Tibial nerve (tissue), 4 donors: ENCODE measurements around the gene EIF1AD. TPM values are rescaled to one million over a fixed set of nuclear protein-coding genes. Genes with fewer than 3 reads are reported as not detected.

Source experiments
- DNase-seq, 2 donors: peaks; one replicate each; pipeline ENCODE4 v3.0.0-alpha.2; 2019; ENCODE audit warnings: low spot score in 2 of 2
- H3K27ac ChIP-seq, 4 donors: fragments of 200-600 bp; sonication (generic) in 3 of 4; one replicate each; pipeline ENCODE4 v1.5.1; 2017 to 2019; ENCODE audit warnings: mild to moderate bottlenecking in 1 of 4
- H3K27me3 ChIP-seq, 2 donors: fragments of 200-600 bp; sonication (generic) in 1 of 2; one replicate each; pipeline versions ENCODE4 v1.5.1 to v1.6.0; 2017 to 2019
- H3K36me3 ChIP-seq, 3 donors: fragments of 200-600 bp; sonication (generic); one replicate each; pipeline ENCODE4 v1.5.1; 2018 to 2019
- H3K4me1 ChIP-seq, 4 donors: fragments of 200-600 bp; sonication (generic) in 3 of 4; one replicate each; pipeline ENCODE4 v1.5.1; 2017 to 2019
- H3K4me3 ChIP-seq, 4 donors: fragments of 200-600 bp; sonication (generic) in 3 of 4; one replicate each; pipeline ENCODE4 v1.5.1; 2017 to 2019; ENCODE audit warnings: mild to moderate bottlenecking in 1 of 4, moderate library complexity in 1 of 4
- H3K9me3 ChIP-seq, 4 donors: fragments of 200-600 bp; sonication (generic) in 3 of 4; one replicate each; pipeline ENCODE4 v1.5.1; 2017 to 2019
- EP300 ChIP-seq, 2 donors: sonication (generic); formaldehyde crosslinking; IDR thresholded peaks; one replicate each; pipeline ENCODE4 v1.6.1; 2017; ENCODE audit warnings: antibody characterized with exemption in 2 of 2, mild to moderate bottlenecking in 1 of 2
- POLR2A ChIP-seq, 2 donors: fragments of 450-650 bp; IDR thresholded peaks; one replicate each; pipeline ENCODE4 v1.6.1; 2017; ENCODE audit warnings: antibody characterized with exemption in 2 of 2, mild to moderate bottlenecking in 2 of 2, moderate library complexity in 2 of 2
- WGBS, 2 donors: methylation state at CpG; one replicate each; pipeline ENCODE4 v1.1.5; 2018; 5-methylcytosine and 5-hydroxymethylcytosine counted together
- total RNA-seq, 4 donors: library from RNA; depleted of rRNA; stranded (reverse); fragments of >200 nt; gene quantifications; one replicate each; pipeline ENCODE4 v1.1.0, GENCODE V29; 2016
- TF ChIP-seq, protein P1 (sequence below), 5 experiments: fragments of 200-600 bp in 3 of 5; fragments of 450-650 bp in 2 of 5; sonication (generic) in 3 of 5; IDR thresholded peaks; one replicate each; pipeline ENCODE4 v1.5.1; 2016 to 2019; ENCODE audit warnings: antibody characterized with exemption in 5 of 5, mild to moderate bottlenecking in 3 of 5, moderate library complexity in 2 of 5

The EIF1AD gene
- total RNA-seq, 4 donors from 2014 or later = 27.0 to 40.6 (median 29.5) TPM

GRCh38 chr11:66002648-66003225, 780 bp upstream of the EIF1AD start:
- peaks cover 0 to 47% (median 13%) of the 10 kb centered on the region in 3 donors for H3K36me3 ChIP-seq

DNA sequence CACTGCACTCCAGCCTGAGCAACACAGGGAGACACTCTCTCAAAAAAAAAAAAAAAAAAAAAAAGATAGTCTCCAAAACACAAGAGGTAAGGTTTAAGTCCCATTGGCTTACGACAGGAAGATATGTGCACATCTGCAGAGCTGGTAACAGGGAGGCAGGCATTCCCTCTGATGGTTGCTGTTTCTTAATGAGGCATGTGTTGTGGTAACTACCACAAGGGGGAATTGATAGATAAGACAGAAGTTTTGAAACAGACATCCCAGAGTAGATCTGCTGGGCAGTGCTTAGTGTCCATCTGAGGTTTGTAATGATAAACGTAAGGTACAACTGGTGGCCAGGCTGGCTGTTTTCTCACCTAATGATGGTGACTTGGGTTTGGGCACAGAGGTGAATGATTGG, 4.7 kb downstream of the EIF1AD start:
- H3K4me1 ChIP-seq = peaks cover 0 to 16% (median 7%) of the 10 kb centered on the region in 4 donors

More at GRCh38 chr11:66002648-66003225, 780 bp upstream of the EIF1AD start:
- Histone ChIP-seq H3K27me3 (no peaks in the 10 kb centered on the region), H3K9me3 (no peaks in the 10 kb centered on the region), H3K4me3 (peak overlapping the region; percentile 68 to 83 (median 75)), H3K27ac (peak overlapping the region; percentile 89 to 96 (median 90)), H3K4me1 (peaks cover 0 to 29% (median 16%) of the 10 kb centered on the region in 4 donors)
- TF ChIP-seq POLR2A (IDR thresholded peaks at IDR 0.05) = no peak
- TF ChIP-seq, protein P1, sequence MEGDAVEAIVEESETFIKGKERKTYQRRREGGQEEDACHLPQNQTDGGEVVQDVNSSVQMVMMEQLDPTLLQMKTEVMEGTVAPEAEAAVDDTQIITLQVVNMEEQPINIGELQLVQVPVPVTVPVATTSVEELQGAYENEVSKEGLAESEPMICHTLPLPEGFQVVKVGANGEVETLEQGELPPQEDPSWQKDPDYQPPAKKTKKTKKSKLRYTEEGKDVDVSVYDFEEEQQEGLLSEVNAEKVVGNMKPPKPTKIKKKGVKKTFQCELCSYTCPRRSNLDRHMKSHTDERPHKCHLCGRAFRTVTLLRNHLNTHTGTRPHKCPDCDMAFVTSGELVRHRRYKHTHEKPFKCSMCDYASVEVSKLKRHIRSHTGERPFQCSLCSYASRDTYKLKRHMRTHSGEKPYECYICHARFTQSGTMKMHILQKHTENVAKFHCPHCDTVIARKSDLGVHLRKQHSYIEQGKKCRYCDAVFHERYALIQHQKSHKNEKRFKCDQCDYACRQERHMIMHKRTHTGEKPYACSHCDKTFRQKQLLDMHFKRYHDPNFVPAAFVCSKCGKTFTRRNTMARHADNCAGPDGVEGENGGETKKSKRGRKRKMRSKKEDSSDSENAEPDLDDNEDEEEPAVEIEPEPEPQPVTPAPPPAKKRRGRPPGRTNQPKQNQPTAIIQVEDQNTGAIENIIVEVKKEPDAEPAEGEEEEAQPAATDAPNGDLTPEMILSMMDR (IDR thresholded peaks at IDR 0.05) = peak in 1 of 5 experiments; percentile 11
- no peak for TF ChIP-seq EP300 (IDR thresholded peaks at IDR 0.05)
- 0% methylated on average over 8 to 17 of the region's 40 CpGs for WGBS, 2 donors
- DNase-seq = peak in 1 of 2 donors; percentile 16

GRCh38 chr11:65992056-65992455, 9.9 kb downstream of the EIF1AD start:
- no peak for TF ChIP-seq POLR2A (IDR thresholded peaks at IDR 0.05)
- TF ChIP-seq, protein P1 (IDR thresholded peaks at IDR 0.05) = no peak
- TF ChIP-seq EP300 (IDR thresholded peaks at IDR 0.05) = no peak
- WGBS, 2 donors = 80 to 81% methylated on average over 5 of the region's 5 CpGs
- DNase-seq = no peak
- Histone ChIP-seq H3K27ac (no peak overlapping the region), H3K9me3 (no peaks in the 10 kb centered on the region), H3K36me3 (peaks cover 0 to 11% (median 0%) of the 10 kb centered on the region in 3 donors), H3K4me3 (no peak overlapping the region), H3K27me3 (no peaks in the 10 kb centered on the region), H3K4me1 (no peaks in the 10 kb centered on the region)

More for the DNA sequence above, 4.7 kb downstream of the EIF1AD start:
- Histone ChIP-seq H3K27ac (no peak overlapping the region), H3K27me3 (no peaks in the 10 kb centered on the region), H3K36me3 (peaks cover 0 to 45% (median 13%) of the 10 kb centered on the region in 3 donors), H3K9me3 (no peaks in the 10 kb centered on the region), H3K4me3 (no peak overlapping the region)
- no peak for TF ChIP-seq POLR2A (IDR thresholded peaks at IDR 0.05)
- TF ChIP-seq, protein P1 (IDR thresholded peaks at IDR 0.05) = no peak
- TF ChIP-seq EP300 (IDR thresholded peaks at IDR 0.05) = no peak
- no peak for DNase-seq
- WGBS, 2 donors = 79 to 98% methylated on average over 2 of the region's 2 CpGs

- Histone ChIP-seq H3K4me1 (no peaks in the 10 kb centered on the region), H3K9me3 (no peaks in the 10 kb centered on the region), H3K27me3 (no peaks in the 10 kb centered on the region), H3K4me3 (no peak overlapping the region), H3K27ac (no peak overlapping the region), H3K36me3 (peaks cover 0 to 2% (median 0%) of the 10 kb centered on the region in 3 donors)
- peak; percentile 84 to 99 for DNase-seq
- 24 to 29% methylated on average over 10 of the region's 10 CpGs for WGBS, 2 donors
- TF ChIP-seq, protein P1 (IDR thresholded peaks at IDR 0.05) = peak; percentile 88 to 97 (median 94)
- TF ChIP-seq POLR2A (IDR thresholded peaks at IDR 0.05) (no peak), EP300 (IDR thresholded peaks at IDR 0.05) (peak in 1 of 2 donors; percentile 63)
These were observed 13.0 kb downstream of the EIF1AD start for GRCh38 chr11:65988791-65989592.

DNA sequence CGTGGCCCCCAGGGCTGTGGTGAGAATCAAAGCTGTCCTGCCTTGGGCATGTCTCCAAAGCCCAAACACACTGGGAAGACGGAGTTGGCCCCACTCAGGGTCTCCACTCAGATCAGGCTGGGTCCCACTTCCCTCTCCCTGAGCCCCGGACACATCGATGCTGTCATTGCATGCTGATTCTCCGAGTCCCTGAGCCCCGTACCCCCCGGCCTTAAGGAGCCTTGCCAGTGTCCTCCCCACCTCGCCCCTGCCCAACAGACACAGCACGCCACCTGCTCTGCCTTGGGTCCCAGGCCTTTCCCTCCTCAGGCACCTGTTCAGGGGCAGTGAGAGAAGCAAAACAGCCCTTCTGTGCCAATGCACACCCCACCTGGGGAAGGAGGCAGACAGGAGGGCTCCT, 14.6 kb downstream of the EIF1AD start:
- H3K4me3 ChIP-seq = no peak overlapping the region

More for the DNA sequence above, 14.6 kb downstream of the EIF1AD start:
- Histone ChIP-seq H3K9me3 (no peaks in the 10 kb centered on the region), H3K36me3 (peaks cover 0 to 9% (median 0%) of the 10 kb centered on the region in 3 donors), H3K27ac (no peak overlapping the region), H3K27me3 (no peaks in the 10 kb centered on the region), H3K4me1 (no peaks in the 10 kb centered on the region)
- DNase-seq = no peak
- WGBS, 2 donors = 80 to 81% methylated on average over 9 of the region's 9 CpGs
- TF ChIP-seq, protein P1 (IDR thresholded peaks at IDR 0.05) = no peak
- TF ChIP-seq POLR2A (IDR thresholded peaks at IDR 0.05) = no peak
- TF ChIP-seq EP300 (IDR thresholded peaks at IDR 0.05) = no peak
